SU-DHL-6 (cell line): ENCODE measurements around the gene ABCC4.
"Not testable (repeated sequence)": the region's sequence is repeated elsewhere in the genome, so short reads cannot be mapped to it uniquely, and the experiment has no call there.

Experiments
- CTCF ChIP-seq: fragments of 200-600 bp; sonication (generic); IDR thresholded peaks from one replicate; pipeline ENCODE4 v1.5.1; 2017; ENCODE audit warnings: antibody characterized with exemption, mild to moderate bottlenecking, low read length, moderate library complexity; ENCODE audit not compliant: insufficient read depth, poor library complexity, severe bottlenecking
- EZH2phosphoT487 ChIP-seq: fragments of 200-600 bp; sonication (generic), shearing (Covaris generic); conservative IDR thresholded peaks from 2 replicates; pipeline ENCODE4 v1.6.1; 2018; ENCODE audit warnings: mild to moderate bottlenecking, antibody characterized with exemption, low read length, moderate library complexity, mixed read lengths

GRCh38 chr13:95200386-95200957 lies 100.8 kb downstream of the ABCC4 start:
- TF ChIP-seq CTCF, EZH2phosphoT487: not testable (repeated sequence)
